H1 (cell line): ENCODE results near the gene MAGI1.

Experiments
- EP300 ChIP-seq, 2 experiments: IDR thresholded peaks; 1 replicate in 1 of 2; 2 replicates in 1 of 2; pipeline ENCODE4 v1.6.1; 2011 to 2012; ENCODE audit warnings: low read depth in 2 of 2, low read length in 2 of 2, mild to moderate bottlenecking in 2 of 2, borderline replicate concordance in 1 of 2, inconsistent platforms in 1 of 2, moderate library complexity in 1 of 2
- EZH2 ChIP-seq: fragments of 200-600 bp; sonication (generic); IDR thresholded peaks from 2 replicates; pipeline ENCODE4 v1.7.1; 2012; ENCODE audit warnings: low read depth, mild to moderate bottlenecking, moderate library complexity, low read length, inconsistent platforms; ENCODE audit not compliant: severe bottlenecking
- KDM1A ChIP-seq: fragments of 200-600, 300-600 bp; sonication (generic); IDR thresholded peaks from 2 replicates; pipeline ENCODE4 v1.7.1; 2016; ENCODE audit warnings: mild to moderate bottlenecking, low read length, borderline replicate concordance
- RFX5 ChIP-seq: IDR thresholded peaks from 2 replicates; pipeline ENCODE4 v1.6.1; 2011; ENCODE audit warnings: low read depth, low read length, improper control_type of control experiment, borderline replicate concordance
- SIN3A ChIP-seq, 2 experiments: IDR thresholded peaks in 1 of 2; conservative IDR thresholded peaks in 1 of 2; 2 replicates each; pipeline ENCODE4 v1.6.1; 2011 to 2012; ENCODE audit warnings: low read length in 2 of 2, improper control_type of control experiment in 1 of 2, low read depth in 1 of 2, mild to moderate bottlenecking in 1 of 2
- SP1 ChIP-seq: IDR thresholded peaks from 2 replicates; pipeline ENCODE4 v1.6.1; 2011; ENCODE audit warnings: low read depth, low read length
- SP2 ChIP-seq: IDR thresholded peaks from 2 replicates; pipeline ENCODE4 v1.6.1; 2012; ENCODE audit warnings: mild to moderate bottlenecking, low read length, inconsistent platforms
- TF ChIP-seq, protein P1 (sequence below), 3 experiments: IDR thresholded peaks; 1 replicate in 2 of 3; 2 replicates in 1 of 3; pipeline versions ENCODE4 v1.5.1 to v1.6.1; 2011; ENCODE audit warnings: low read length in 3 of 3, mild to moderate bottlenecking in 3 of 3, inconsistent platforms in 2 of 3, low read depth in 1 of 3, moderate library complexity in 1 of 3; ENCODE audit not compliant: insufficient read depth in 1 of 3; ENCODE audit errors: control extremely low read depth in 1 of 3
- TF ChIP-seq, protein P2 (sequence below): IDR thresholded peaks from 2 replicates; pipeline ENCODE4 v1.6.1; 2012; ENCODE audit warnings: low read length, inconsistent platforms

DNA sequence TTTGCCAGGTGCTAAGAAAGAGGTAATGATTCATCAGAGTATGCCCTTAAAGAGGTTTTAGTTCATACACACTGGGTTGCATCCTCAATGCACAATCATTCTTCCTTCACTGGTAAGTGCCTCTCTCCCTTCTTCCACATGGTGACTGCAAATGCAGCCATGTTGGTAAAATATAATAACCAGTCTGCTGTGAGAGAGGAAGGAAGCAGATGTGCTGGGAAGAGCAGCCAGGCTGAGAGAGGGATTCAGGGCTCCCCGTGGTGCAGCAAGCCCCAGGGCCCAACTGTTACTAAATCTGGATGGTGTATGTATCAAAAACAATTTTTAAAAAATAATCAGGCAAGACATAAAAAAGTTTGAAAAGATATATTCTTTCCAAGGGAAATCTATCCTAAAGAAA is 498.1 kb downstream of the MAGI1 start:
- TF ChIP-seq, protein P1, sequence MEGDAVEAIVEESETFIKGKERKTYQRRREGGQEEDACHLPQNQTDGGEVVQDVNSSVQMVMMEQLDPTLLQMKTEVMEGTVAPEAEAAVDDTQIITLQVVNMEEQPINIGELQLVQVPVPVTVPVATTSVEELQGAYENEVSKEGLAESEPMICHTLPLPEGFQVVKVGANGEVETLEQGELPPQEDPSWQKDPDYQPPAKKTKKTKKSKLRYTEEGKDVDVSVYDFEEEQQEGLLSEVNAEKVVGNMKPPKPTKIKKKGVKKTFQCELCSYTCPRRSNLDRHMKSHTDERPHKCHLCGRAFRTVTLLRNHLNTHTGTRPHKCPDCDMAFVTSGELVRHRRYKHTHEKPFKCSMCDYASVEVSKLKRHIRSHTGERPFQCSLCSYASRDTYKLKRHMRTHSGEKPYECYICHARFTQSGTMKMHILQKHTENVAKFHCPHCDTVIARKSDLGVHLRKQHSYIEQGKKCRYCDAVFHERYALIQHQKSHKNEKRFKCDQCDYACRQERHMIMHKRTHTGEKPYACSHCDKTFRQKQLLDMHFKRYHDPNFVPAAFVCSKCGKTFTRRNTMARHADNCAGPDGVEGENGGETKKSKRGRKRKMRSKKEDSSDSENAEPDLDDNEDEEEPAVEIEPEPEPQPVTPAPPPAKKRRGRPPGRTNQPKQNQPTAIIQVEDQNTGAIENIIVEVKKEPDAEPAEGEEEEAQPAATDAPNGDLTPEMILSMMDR (IDR thresholded peaks at IDR 0.05; ENCODE audit: control extremely low read depth in 1 of 3, insufficient read depth in 1 of 3, low read depth in 1 of 3, low read length in 3 of 3) = no peak
- TF ChIP-seq EP300 (IDR thresholded peaks at IDR 0.05; ENCODE audit: borderline replicate concordance in 1 of 2, low read depth in 2 of 2, low read length in 2 of 2) = no peak
- TF ChIP-seq, protein P2, sequence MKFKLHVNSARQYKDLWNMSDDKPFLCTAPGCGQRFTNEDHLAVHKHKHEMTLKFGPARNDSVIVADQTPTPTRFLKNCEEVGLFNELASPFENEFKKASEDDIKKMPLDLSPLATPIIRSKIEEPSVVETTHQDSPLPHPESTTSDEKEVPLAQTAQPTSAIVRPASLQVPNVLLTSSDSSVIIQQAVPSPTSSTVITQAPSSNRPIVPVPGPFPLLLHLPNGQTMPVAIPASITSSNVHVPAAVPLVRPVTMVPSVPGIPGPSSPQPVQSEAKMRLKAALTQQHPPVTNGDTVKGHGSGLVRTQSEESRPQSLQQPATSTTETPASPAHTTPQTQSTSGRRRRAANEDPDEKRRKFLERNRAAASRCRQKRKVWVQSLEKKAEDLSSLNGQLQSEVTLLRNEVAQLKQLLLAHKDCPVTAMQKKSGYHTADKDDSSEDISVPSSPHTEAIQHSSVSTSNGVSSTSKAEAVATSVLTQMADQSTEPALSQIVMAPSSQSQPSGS = no peak
- TF ChIP-seq SP1 = no peak
- TF ChIP-seq RFX5 = no peak
- TF ChIP-seq EZH2 = no peak
- no peak for TF ChIP-seq SIN3A (conservative IDR thresholded peaks at IDR 0.05 in 1 of 2, IDR thresholded peaks at IDR 0.05 in 1 of 2; ENCODE audit: low read depth in 1 of 2, low read length in 2 of 2)
- no peak for TF ChIP-seq KDM1A
- no peak for TF ChIP-seq SP2
